Mucosa of rectum (tissue), 2 donors: ENCODE measurements around the gene CADM4.

ENCODE experiments used
- H3K27ac ChIP-seq, 2 donors: one replicate each; pipeline ENCODE4 v1.7.0; 2013; ENCODE audit warnings: inconsistent platforms in 2 of 2, low read depth in 2 of 2, low read length in 2 of 2
- H3K27me3 ChIP-seq, 2 donors: one replicate each; pipeline ENCODE4 v1.7.0; 2013; ENCODE audit warnings: low read length in 2 of 2; ENCODE audit not compliant: control insufficient read depth in 2 of 2, insufficient read depth in 2 of 2
- H3K36me3 ChIP-seq, 2 donors: one replicate each; pipeline ENCODE4 v1.7.0; 2013; ENCODE audit warnings: low read length in 2 of 2; ENCODE audit not compliant: control insufficient read depth in 2 of 2, insufficient read depth in 2 of 2
- H3K4me1 ChIP-seq, 2 donors: one replicate each; pipeline ENCODE4 v1.7.0; 2013; ENCODE audit warnings: low read length in 2 of 2, mild to moderate bottlenecking in 1 of 2; ENCODE audit not compliant: control insufficient read depth in 2 of 2, insufficient read depth in 2 of 2
- H3K4me3 ChIP-seq, 2 donors: one replicate each; pipeline ENCODE4 v1.7.0; 2013; ENCODE audit warnings: low read length in 2 of 2
- H3K9ac ChIP-seq, 2 donors: one replicate each; pipeline ENCODE4 v1.7.0; 2013; ENCODE audit warnings: low read length in 2 of 2, low read depth in 1 of 2, mild to moderate bottlenecking in 1 of 2
- H3K9me3 ChIP-seq, 2 donors: one replicate each; pipeline ENCODE4 v1.7.0; 2013; ENCODE audit warnings: low read length in 2 of 2; ENCODE audit not compliant: control insufficient read depth in 2 of 2
- donor health status: healthy.
- donor health status: Normal muscosa, but diverticular disease.

CADM4 gene

GRCh38 chr19:43623889-43624670 is 15.6 kb downstream of the CADM4 start:
- peaks cover 3 to 6% of the 10 kb centered on the region in 2 donors for H3K4me1 ChIP-seq
- H3K27ac ChIP-seq: no peak overlapping the region
- H3K27me3 ChIP-seq: no peaks in the 10 kb centered on the region
- H3K4me3 ChIP-seq: no peak overlapping the region
- H3K9me3 ChIP-seq: no peaks in the 10 kb centered on the region
- no peaks in the 10 kb centered on the region for H3K36me3 ChIP-seq
- H3K9ac ChIP-seq: no peak overlapping the region

- Histone ChIP-seq H3K9me3 (no peaks in the 10 kb centered on the region), H3K36me3 (no peaks in the 10 kb centered on the region), H3K27ac (no peak overlapping the region), H3K4me3 (no peak overlapping the region), H3K9ac (no peak overlapping the region), H3K27me3 (no peaks in the 10 kb centered on the region), H3K4me1 (peaks cover 10 to 12% of the 10 kb centered on the region in 2 donors)
Measured at GRCh38 chr19:43622956-43623355, 16.7 kb downstream of the CADM4 start.

- H3K27ac ChIP-seq: no peak overlapping the region
Measured at GRCh38 chr19:43622070-43622469, 17.6 kb downstream of the CADM4 start.

GRCh38 chr19:43620061-43621001 is 19.3 kb downstream of the CADM4 start:
- H3K36me3 ChIP-seq: no peaks in the 10 kb centered on the region
- H3K27ac ChIP-seq: peak overlapping the region; percentile 86 to 96
- H3K9ac ChIP-seq: peak overlapping the region; percentile 86 to 87
- no peaks in the 10 kb centered on the region for H3K9me3 ChIP-seq
- H3K27me3 ChIP-seq: no peaks in the 10 kb centered on the region
- peak overlapping the region; percentile 91 to 94 for H3K4me3 ChIP-seq
- H3K4me1 ChIP-seq: peaks cover 10 to 12% of the 10 kb centered on the region in 2 donors

More at GRCh38 chr19:43622070-43622469, 17.6 kb downstream of the CADM4 start:
- Histone ChIP-seq H3K4me1 (peaks cover 10 to 12% of the 10 kb centered on the region in 2 donors), H3K4me3 (no peak overlapping the region), H3K36me3 (no peaks in the 10 kb centered on the region), H3K9ac (no peak overlapping the region), H3K27me3 (no peaks in the 10 kb centered on the region), H3K9me3 (no peaks in the 10 kb centered on the region)

GRCh38 chr19:43619262-43620060 is 20.2 kb downstream of the CADM4 start, which contains the start of gene ZNF428:
ZNF428 (minus strand) TSS chr19:43619629; CDS start chr19:43614304, 5,325 bp downstream.
- H3K9me3 ChIP-seq: no peaks in the 10 kb centered on the region
- peak within 1 kb of the TSS; percentile 86 to 96 for H3K27ac ChIP-seq
- peak within 1 kb of the TSS; percentile 91 to 94 for H3K4me3 ChIP-seq
- H3K9ac ChIP-seq: peak within 1 kb of the TSS; percentile 86 to 87
- H3K36me3 ChIP-seq: no peaks in the 10 kb centered on the region
- no peaks in the 10 kb centered on the region for H3K27me3 ChIP-seq
- peaks cover 8 to 12% of the 10 kb centered on the region in 2 donors for H3K4me1 ChIP-seq

GRCh38 chr19:43618921-43619261 is 20.8 kb downstream of the CADM4 start:
- H3K9me3 ChIP-seq: no peaks in the 10 kb centered on the region
- peak overlapping the region; percentile 91 to 94 for H3K4me3 ChIP-seq
- H3K4me1 ChIP-seq: peaks cover 8 to 12% of the 10 kb centered on the region in 2 donors
- H3K9ac ChIP-seq: peak overlapping the region; percentile 86 to 87
- no peaks in the 10 kb centered on the region for H3K27me3 ChIP-seq
- H3K36me3 ChIP-seq: peaks cover 0 to 3% of the 10 kb centered on the region in 2 donors
- peak overlapping the region; percentile 86 to 96 for H3K27ac ChIP-seq

- Histone ChIP-seq H3K9me3 (no peaks in the 10 kb centered on the region), H3K4me3 (no peak overlapping the region), H3K27ac (no peak overlapping the region), H3K27me3 (no peaks in the 10 kb centered on the region), H3K4me1 (peaks cover 8 to 12% of the 10 kb centered on the region in 2 donors), H3K36me3 (peaks cover 0 to 15% of the 10 kb centered on the region in 2 donors), H3K9ac (no peak overlapping the region)
Measured at GRCh38 chr19:43616954-43617353, 22.7 kb downstream of the CADM4 start.

GRCh38 chr19:43616306-43616705 is 23.3 kb downstream of the CADM4 start:
- peaks cover 0 to 15% of the 10 kb centered on the region in 2 donors for H3K36me3 ChIP-seq
- no peak overlapping the region for H3K4me3 ChIP-seq
- no peak overlapping the region for H3K27ac ChIP-seq
- peaks cover 8 to 12% of the 10 kb centered on the region in 2 donors for H3K4me1 ChIP-seq
- no peak overlapping the region for H3K9ac ChIP-seq
- H3K9me3 ChIP-seq: no peaks in the 10 kb centered on the region
- H3K27me3 ChIP-seq: no peaks in the 10 kb centered on the region

GRCh38 chr19:43612374-43612773 is 27.3 kb downstream of the CADM4 start:
- Histone ChIP-seq H3K27ac (no peak overlapping the region), H3K9me3 (no peaks in the 10 kb centered on the region), H3K36me3 (peaks cover 0 to 17% of the 10 kb centered on the region in 2 donors), H3K9ac (no peak overlapping the region), H3K4me1 (no peaks in the 10 kb centered on the region), H3K4me3 (no peak overlapping the region), H3K27me3 (no peaks in the 10 kb centered on the region)
